K562 (cell line): ENCODE measurements around the gene TSSK2. TPM values are rescaled to one million over a fixed set of nuclear protein-coding genes. Genes with fewer than 3 reads are reported as not detected.
A peak's percentile ranks its signal among the peaks of the same experiment; 100 is the strongest.

ENCODE experiments used
- CC2D1A ChIP-seq: fragments of 450-650 bp; IDR thresholded peaks from 2 replicates; pipeline ENCODE4 v1.6.1; 2017; ENCODE audit warnings: mild to moderate bottlenecking
- CCNT2 ChIP-seq: IDR thresholded peaks from 2 replicates; pipeline ENCODE4 v1.6.1; 2011; ENCODE audit warnings: borderline replicate concordance, low read depth, mild to moderate bottlenecking, moderate library complexity, mixed read lengths, low read length; ENCODE audit not compliant: insufficient read length; ENCODE audit errors: extremely low read depth
- FOXA3 ChIP-seq, 2 experiments: fragments of 450-650 bp in 1 of 2; sonication (generic) in 1 of 2; formaldehyde crosslinking; IDR thresholded peaks in 1 of 2; conservative IDR thresholded peaks in 1 of 2; 2 replicates each; pipeline versions ENCODE4 v1.4.0 to v1.8.0; 2020 to 2022; ENCODE audit warnings: mild to moderate bottlenecking in 2 of 2, missing genetic modification reagents in 1 of 2
- PRMT5 ChIP-seq: sonication (generic); formaldehyde crosslinking; IDR thresholded peaks from 2 replicates; pipeline ENCODE4 v1.5.0; 2020; ENCODE audit warnings: missing genetic modification reagents
- polyA plus RNA-seq, 8 experiments: library from polyadenylated mRNA; depleted of rRNA in 4 of 8; stranded (reverse) in 5 of 8; unstranded in 3 of 8; fragments of >200 nt; fragmentation: Nextera tagmentation in 2 of 8; fragmentation: Illumina TruSeq in 1 of 8; extraction: Ambion mirVana in 2 of 8; extraction: Trizol in 1 of 8; gene quantifications; 2 replicates each; pipeline versions ENCODE4 v1.2.1 to v1.2.3, GENCODE V29; 2011 to 2014; ENCODE audit warnings: inconsistent platforms in 1 of 8, missing spikeins in 1 of 8
- total RNA-seq, 7 experiments: library from RNA; depleted of rRNA in 6 of 7; stranded (reverse); fragments of >200 nt in 6 of 7; fragmentation: Illumina TruSeq in 2 of 7; extraction: Trizol in 2 of 7; gene quantifications; 2 replicates each; pipeline versions ENCODE4 v1.2.1 to v1.2.3, GENCODE V29; 2011 to 2021; ENCODE audit warnings: low replicate concordance in 1 of 7
- TF ChIP-seq, protein P1 (sequence below): fragments of 250-450 bp; sonication (Bioruptor Pico); IDR thresholded peaks from 2 replicates; pipeline ENCODE4 v1.4.0; 2020; ENCODE audit warnings: borderline replicate concordance
- TF ChIP-seq, protein P2 (sequence below), 2 experiments: fragments of 450-650 bp in 1 of 2; sonication (generic) in 1 of 2; formaldehyde crosslinking in 1 of 2; IDR thresholded peaks; 2 replicates each; pipeline versions ENCODE4 v1.7.1 to v1.9.0; 2016 to 2022; ENCODE audit warnings: inconsistent platforms in 1 of 2, mild to moderate bottlenecking in 1 of 2, missing genetic modification reagents in 1 of 2
- TF ChIP-seq, protein P3 (sequence below): sonication (generic); formaldehyde crosslinking; IDR thresholded peaks from 2 replicates; pipeline ENCODE4 v1.8.0; 2023; ENCODE audit warnings: missing genetic modification reagents, mild to moderate bottlenecking, borderline replicate concordance
- TF ChIP-seq, protein P4 (sequence below): fragments of 450-650 bp; IDR thresholded peaks from 2 replicates; pipeline ENCODE4 v1.6.1; 2014; ENCODE audit warnings: low read depth, mild to moderate bottlenecking, moderate library complexity, borderline replicate concordance

The TSSK2 gene
- total and polyA plus RNA-seq, 9 of the 15 experiments (the other 6 are each of a cell fraction or from before 2014, with no cell fraction given) = 0.04 TPM; not detected in 8

DNA sequence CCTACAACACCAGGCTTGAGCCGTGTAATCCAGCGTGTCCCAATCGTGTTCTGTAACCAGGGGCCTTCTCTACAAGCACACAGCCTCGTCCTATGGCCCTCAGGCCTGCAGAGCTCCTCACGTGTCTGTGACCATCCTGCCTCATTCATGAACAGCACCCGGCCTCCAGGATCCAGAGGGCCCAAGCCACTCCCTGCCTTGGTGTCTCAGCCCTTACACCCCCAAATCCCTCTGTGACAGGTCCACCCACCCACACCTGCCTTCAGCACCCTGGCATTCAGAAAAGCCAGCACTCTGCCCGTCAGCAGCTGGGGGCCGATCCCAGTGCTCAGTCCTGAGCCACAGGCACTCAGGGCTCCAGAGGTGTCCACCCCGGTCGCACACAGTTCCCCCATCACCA, 5.8 kb downstream of the TSSK2 start (continued):
- TF ChIP-seq, protein P1, sequence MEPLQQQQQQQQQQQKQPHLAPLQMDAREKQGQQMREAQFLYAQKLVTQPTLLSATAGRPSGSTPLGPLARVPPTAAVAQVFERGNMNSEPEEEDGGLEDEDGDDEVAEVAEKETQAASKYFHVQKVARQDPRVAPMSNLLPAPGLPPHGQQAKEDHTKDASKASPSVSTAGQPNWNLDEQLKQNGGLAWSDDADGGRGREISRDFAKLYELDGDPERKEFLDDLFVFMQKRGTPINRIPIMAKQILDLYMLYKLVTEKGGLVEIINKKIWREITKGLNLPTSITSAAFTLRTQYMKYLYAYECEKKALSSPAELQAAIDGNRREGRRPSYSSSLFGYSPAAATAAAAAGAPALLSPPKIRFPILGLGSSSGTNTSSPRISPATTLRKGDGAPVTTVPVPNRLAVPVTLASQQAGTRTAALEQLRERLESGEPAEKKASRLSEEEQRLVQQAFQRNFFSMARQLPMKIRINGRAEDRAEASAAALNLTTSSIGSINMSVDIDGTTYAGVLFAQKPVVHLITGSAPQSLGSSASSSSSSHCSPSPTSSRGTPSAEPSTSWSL = no peak
- TF ChIP-seq FOXA3 (CRISPR knock-in tag; conservative IDR thresholded peaks at IDR 0.05 in 1 of 2, IDR thresholded peaks at IDR 0.05 in 1 of 2) = no peak
- TF ChIP-seq, protein P2, sequence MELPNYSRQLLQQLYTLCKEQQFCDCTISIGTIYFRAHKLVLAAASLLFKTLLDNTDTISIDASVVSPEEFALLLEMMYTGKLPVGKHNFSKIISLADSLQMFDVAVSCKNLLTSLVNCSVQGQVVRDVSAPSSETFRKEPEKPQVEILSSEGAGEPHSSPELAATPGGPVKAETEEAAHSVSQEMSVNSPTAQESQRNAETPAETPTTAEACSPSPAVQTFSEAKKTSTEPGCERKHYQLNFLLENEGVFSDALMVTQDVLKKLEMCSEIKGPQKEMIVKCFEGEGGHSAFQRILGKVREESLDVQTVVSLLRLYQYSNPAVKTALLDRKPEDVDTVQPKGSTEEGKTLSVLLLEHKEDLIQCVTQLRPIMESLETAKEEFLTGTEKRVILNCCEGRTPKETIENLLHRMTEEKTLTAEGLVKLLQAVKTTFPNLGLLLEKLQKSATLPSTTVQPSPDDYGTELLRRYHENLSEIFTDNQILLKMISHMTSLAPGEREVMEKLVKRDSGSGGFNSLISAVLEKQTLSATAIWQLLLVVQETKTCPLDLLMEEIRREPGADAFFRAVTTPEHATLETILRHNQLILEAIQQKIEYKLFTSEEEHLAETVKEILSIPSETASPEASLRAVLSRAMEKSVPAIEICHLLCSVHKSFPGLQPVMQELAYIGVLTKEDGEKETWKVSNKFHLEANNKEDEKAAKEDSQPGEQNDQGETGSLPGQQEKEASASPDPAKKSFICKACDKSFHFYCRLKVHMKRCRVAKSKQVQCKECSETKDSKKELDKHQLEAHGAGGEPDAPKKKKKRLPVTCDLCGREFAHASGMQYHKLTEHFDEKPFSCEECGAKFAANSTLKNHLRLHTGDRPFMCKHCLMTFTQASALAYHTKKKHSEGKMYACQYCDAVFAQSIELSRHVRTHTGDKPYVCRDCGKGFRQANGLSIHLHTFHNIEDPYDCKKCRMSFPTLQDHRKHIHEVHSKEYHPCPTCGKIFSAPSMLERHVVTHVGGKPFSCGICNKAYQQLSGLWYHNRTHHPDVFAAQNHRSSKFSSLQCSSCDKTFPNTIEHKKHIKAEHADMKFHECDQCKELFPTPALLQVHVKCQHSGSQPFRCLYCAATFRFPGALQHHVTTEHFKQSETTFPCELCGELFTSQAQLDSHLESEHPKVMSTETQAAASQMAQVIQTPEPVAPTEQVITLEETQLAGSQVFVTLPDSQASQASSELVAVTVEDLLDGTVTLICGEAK (IDR thresholded peaks at IDR 0.05) = no peak
- TF ChIP-seq, protein P2 (CRISPR knock-in tag; IDR thresholded peaks at IDR 0.05) = 0 out of 2 replicates have a peak, but pooled peaks have one; percentile 16
- no peak for TF ChIP-seq PRMT5 (CRISPR knock-in tag)
- TF ChIP-seq, protein P3, sequence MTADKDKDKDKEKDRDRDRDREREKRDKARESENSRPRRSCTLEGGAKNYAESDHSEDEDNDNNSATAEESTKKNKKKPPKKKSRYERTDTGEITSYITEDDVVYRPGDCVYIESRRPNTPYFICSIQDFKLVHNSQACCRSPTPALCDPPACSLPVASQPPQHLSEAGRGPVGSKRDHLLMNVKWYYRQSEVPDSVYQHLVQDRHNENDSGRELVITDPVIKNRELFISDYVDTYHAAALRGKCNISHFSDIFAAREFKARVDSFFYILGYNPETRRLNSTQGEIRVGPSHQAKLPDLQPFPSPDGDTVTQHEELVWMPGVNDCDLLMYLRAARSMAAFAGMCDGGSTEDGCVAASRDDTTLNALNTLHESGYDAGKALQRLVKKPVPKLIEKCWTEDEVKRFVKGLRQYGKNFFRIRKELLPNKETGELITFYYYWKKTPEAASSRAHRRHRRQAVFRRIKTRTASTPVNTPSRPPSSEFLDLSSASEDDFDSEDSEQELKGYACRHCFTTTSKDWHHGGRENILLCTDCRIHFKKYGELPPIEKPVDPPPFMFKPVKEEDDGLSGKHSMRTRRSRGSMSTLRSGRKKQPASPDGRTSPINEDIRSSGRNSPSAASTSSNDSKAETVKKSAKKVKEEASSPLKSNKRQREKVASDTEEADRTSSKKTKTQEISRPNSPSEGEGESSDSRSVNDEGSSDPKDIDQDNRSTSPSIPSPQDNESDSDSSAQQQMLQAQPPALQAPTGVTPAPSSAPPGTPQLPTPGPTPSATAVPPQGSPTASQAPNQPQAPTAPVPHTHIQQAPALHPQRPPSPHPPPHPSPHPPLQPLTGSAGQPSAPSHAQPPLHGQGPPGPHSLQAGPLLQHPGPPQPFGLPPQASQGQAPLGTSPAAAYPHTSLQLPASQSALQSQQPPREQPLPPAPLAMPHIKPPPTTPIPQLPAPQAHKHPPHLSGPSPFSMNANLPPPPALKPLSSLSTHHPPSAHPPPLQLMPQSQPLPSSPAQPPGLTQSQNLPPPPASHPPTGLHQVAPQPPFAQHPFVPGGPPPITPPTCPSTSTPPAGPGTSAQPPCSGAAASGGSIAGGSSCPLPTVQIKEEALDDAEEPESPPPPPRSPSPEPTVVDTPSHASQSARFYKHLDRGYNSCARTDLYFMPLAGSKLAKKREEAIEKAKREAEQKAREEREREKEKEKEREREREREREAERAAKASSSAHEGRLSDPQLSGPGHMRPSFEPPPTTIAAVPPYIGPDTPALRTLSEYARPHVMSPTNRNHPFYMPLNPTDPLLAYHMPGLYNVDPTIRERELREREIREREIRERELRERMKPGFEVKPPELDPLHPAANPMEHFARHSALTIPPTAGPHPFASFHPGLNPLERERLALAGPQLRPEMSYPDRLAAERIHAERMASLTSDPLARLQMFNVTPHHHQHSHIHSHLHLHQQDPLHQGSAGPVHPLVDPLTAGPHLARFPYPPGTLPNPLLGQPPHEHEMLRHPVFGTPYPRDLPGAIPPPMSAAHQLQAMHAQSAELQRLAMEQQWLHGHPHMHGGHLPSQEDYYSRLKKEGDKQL (CRISPR knock-in tag) = no peak
- TF ChIP-seq CC2D1A = no peak
- TF ChIP-seq CCNT2 = no peak
- TF ChIP-seq, protein P4, sequence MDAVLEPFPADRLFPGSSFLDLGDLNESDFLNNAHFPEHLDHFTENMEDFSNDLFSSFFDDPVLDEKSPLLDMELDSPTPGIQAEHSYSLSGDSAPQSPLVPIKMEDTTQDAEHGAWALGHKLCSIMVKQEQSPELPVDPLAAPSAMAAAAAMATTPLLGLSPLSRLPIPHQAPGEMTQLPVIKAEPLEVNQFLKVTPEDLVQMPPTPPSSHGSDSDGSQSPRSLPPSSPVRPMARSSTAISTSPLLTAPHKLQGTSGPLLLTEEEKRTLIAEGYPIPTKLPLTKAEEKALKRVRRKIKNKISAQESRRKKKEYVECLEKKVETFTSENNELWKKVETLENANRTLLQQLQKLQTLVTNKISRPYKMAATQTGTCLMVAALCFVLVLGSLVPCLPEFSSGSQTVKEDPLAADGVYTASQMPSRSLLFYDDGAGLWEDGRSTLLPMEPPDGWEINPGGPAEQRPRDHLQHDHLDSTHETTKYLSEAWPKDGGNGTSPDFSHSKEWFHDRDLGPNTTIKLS = no peak
